OCI-LY3 (cell line): ENCODE results near the gene STARD5.
A peak's percentile ranks its signal among the peaks of the same experiment; 100 is the strongest.

ENCODE experiments used
- H2AFZ ChIP-seq: fragments of 200-600, 300-600 bp; shearing (Covaris generic); 2 replicates; pipeline ENCODE4 v1.6.0; 2014; ENCODE audit warnings: antibody characterized with exemption, low read depth, low read length
- H3K27ac ChIP-seq: fragments of 200-600, 300-600 bp; sonication (generic); 2 replicates; pipeline ENCODE4 v1.5.1; 2014; ENCODE audit warnings: mild to moderate bottlenecking, low read length, moderate library complexity, mixed read lengths
- H3K27me3 ChIP-seq: fragments of 200-600, 300-600 bp; sonication (generic); 2 replicates; pipeline ENCODE4 v1.6.1; 2014; ENCODE audit warnings: low read depth, low read length, mixed read lengths
- H3K36me3 ChIP-seq: fragments of 200-600, 300-600 bp; sonication (generic); replicated peaks from 2 replicates; pipeline ENCODE3; 2014; ENCODE audit warnings: low read depth, low read length, mixed read lengths
- H3K4me1 ChIP-seq: fragments of 300-600, 200-600 bp; sonication (generic); 2 replicates; pipeline ENCODE4 v1.6.1; 2014; ENCODE audit warnings: low read length, mixed read lengths
- H3K4me2 ChIP-seq: fragments of 200-600, 300-600 bp; sonication (generic); 2 replicates; pipeline ENCODE4 v1.6.1; 2014; ENCODE audit warnings: low read length, mixed read lengths
- H3K4me3 ChIP-seq: fragments of 300-600, 200-600 bp; sonication (generic); 2 replicates; pipeline ENCODE4 v1.5.1; 2014; ENCODE audit warnings: antibody characterized with exemption, mild to moderate bottlenecking, low read length, moderate library complexity
- H3K79me2 ChIP-seq: fragments of 300-600, 200-600 bp; shearing (Covaris generic); 2 replicates; pipeline ENCODE4 v1.6.1; 2014; ENCODE audit warnings: mild to moderate bottlenecking, low read length, mixed read lengths
- H3K9ac ChIP-seq: fragments of 300-600, 200-600 bp; shearing (Covaris generic); 2 replicates; pipeline ENCODE4 v1.6.0; 2014; ENCODE audit warnings: mild to moderate bottlenecking, low read length, moderate library complexity
- H3K9me3 ChIP-seq: fragments of 200-600, 300-600 bp; shearing (Covaris generic); 2 replicates; pipeline ENCODE4 v1.6.1; 2014; ENCODE audit warnings: low read length, mixed read lengths; ENCODE audit not compliant: insufficient read depth
- H4K20me1 ChIP-seq: fragments of 200-600, 300-600 bp; sonication (generic); 2 replicates; pipeline ENCODE4 v1.6.1; 2016; ENCODE audit warnings: low read length, mixed read lengths; ENCODE audit not compliant: insufficient read depth
- CTCF ChIP-seq: fragments of 200-600, 300-600 bp; sonication (generic); IDR thresholded peaks from 2 replicates; pipeline ENCODE4 v1.5.1; 2014; ENCODE audit warnings: antibody characterized with exemption, low read length, low read depth
- EZH2phosphoT487 ChIP-seq: fragments of 200-600 bp; shearing (Covaris generic); IDR thresholded peaks from 2 replicates; pipeline ENCODE4 v1.6.1; 2018; ENCODE audit warnings: antibody characterized with exemption, mixed run types, low read depth

STARD5 gene

GRCh38 chr15:81294516-81294880 is 29.4 kb downstream of the STARD5 start:
- H3K4me3 ChIP-seq = peak overlapping the region; percentile 86
- H3K4me1 ChIP-seq = peaks cover 80% of the 10 kb centered on the region
- H3K27me3 ChIP-seq = no peaks in the 10 kb centered on the region
- H3K27ac ChIP-seq = peak overlapping the region; percentile 98
- TF ChIP-seq CTCF (peak; percentile 49), EZH2phosphoT487 (no peak)
- H3K9ac ChIP-seq = peak overlapping the region; percentile 100
- no peaks in the 10 kb centered on the region for H3K9me3 ChIP-seq
- H3K79me2 ChIP-seq = peaks cover 74% of the 10 kb centered on the region
- no peak overlapping the region for H2AFZ ChIP-seq
- H3K36me3 ChIP-seq = peaks cover 26% of the 10 kb centered on the region
- peak overlapping the region; percentile 83 for H3K4me2 ChIP-seq
- H4K20me1 ChIP-seq = no peaks in the 10 kb centered on the region

GRCh38 chr15:81293728-81294515 is 30.0 kb downstream of the STARD5 start:
- no peak overlapping the region for H2AFZ ChIP-seq
- peak overlapping the region; percentile 98 for H3K27ac ChIP-seq
- peaks cover 74% of the 10 kb centered on the region for H3K4me1 ChIP-seq
- peak overlapping the region; percentile 91 for H3K4me3 ChIP-seq
- H3K27me3 ChIP-seq = no peaks in the 10 kb centered on the region
- TF ChIP-seq EZH2phosphoT487 = no peak
- TF ChIP-seq CTCF = no peak
- peak overlapping the region; percentile 100 for H3K9ac ChIP-seq
- peaks cover 21% of the 10 kb centered on the region for H3K36me3 ChIP-seq
- H3K4me2 ChIP-seq = peak overlapping the region; percentile 100
- H3K9me3 ChIP-seq = no peaks in the 10 kb centered on the region
- H3K79me2 ChIP-seq = peaks cover 68% of the 10 kb centered on the region
- H4K20me1 ChIP-seq = no peaks in the 10 kb centered on the region

- Histone ChIP-seq H3K9me3 (no peaks in the 10 kb centered on the region), H2AFZ (no peak overlapping the region), H3K27me3 (no peaks in the 10 kb centered on the region), H4K20me1 (no peaks in the 10 kb centered on the region), H3K9ac (peak overlapping the region; percentile 100), H3K4me2 (peak overlapping the region; percentile 100), H3K4me1 (peaks cover 61% of the 10 kb centered on the region), H3K79me2 (peaks cover 54% of the 10 kb centered on the region), H3K4me3 (peak overlapping the region; percentile 91), H3K27ac (peak overlapping the region; percentile 98), H3K36me3 (peaks cover 7% of the 10 kb centered on the region)
- TF ChIP-seq EZH2phosphoT487 = no peak
- no peak for TF ChIP-seq CTCF
Measured at GRCh38 chr15:81292523-81293001, 31.4 kb downstream of the STARD5 start.

- Histone ChIP-seq H3K9me3 (no peaks in the 10 kb centered on the region), H2AFZ (no peak overlapping the region), H3K4me2 (peak overlapping the region; percentile 100), H3K9ac (peak overlapping the region; percentile 100), H3K79me2 (peaks cover 49% of the 10 kb centered on the region), H3K27me3 (no peaks in the 10 kb centered on the region), H3K36me3 (peaks cover 2% of the 10 kb centered on the region), H3K4me1 (peaks cover 58% of the 10 kb centered on the region), H3K4me3 (peak overlapping the region; percentile 91), H4K20me1 (no peaks in the 10 kb centered on the region), H3K27ac (peak overlapping the region; percentile 98)
- TF ChIP-seq EZH2phosphoT487 (no peak), CTCF (no peak)
Measured at GRCh38 chr15:81291916-81292522, 31.9 kb downstream of the STARD5 start.
